ENCODE results near the gene NFAM1. TPM values are rescaled to one million over a fixed set of nuclear protein-coding genes. Genes with fewer than 3 reads are reported as not detected.

The NFAM1 gene
- total RNA-seq, 1 donor from 2014 or later, result 0.72 TPM

DNA sequence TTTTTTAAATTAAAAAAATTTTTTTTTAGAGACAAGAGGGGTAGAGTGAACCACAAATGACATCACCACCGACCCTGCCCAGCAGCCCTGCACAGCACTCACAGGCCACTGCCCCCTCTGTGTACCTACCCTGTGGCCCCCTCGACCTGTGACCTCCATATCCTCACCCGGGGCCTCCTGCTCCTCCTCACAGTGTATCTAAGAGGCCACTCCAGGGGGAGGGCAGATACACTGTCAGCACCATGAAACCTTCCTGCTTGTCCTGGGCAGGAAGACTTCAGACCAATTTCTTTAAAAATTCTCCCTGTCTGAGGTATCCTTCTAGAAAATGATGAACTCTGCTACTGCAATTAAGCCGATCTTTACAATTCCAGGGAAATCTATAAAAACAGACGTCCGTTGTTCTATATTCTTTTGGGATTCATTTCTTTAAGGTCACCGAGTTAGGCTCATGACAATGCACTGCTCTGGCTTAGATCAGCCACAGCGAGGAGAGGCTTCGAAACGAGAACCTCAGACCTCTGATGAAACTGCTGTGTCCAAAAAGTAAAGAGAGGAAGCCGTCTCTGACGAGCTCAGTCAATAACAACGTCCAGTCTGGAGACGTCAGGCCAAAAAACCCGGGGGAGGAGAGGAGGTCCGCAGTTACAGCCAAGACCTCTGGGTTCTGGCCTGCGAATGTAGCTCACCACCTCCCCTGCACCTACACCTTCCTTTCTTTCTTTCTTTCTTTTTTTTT, 17.5 kb downstream of the NFAM1 start:
- DNase-seq, result peak; percentile 43

DNA sequence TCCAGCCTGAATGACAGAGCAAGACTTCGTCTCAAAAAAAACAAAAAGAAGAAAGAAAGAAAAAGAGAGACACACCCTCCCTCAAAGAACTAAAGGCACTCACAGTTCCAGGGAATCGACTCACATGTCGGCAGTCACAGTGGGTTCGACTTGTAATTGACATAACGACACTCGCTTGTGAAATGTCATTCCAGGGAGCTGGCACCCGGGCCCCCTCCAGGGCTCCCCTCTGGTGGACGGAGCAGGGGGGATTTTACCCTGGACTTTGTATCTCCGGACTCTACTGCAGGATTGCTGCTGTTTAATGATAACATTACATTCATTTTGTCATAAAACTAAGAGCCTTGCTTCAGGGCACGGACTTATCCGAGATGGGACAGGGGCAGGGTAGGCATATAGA, 18.2 kb downstream of the NFAM1 start:
- no peak for DNase-seq

DNA sequence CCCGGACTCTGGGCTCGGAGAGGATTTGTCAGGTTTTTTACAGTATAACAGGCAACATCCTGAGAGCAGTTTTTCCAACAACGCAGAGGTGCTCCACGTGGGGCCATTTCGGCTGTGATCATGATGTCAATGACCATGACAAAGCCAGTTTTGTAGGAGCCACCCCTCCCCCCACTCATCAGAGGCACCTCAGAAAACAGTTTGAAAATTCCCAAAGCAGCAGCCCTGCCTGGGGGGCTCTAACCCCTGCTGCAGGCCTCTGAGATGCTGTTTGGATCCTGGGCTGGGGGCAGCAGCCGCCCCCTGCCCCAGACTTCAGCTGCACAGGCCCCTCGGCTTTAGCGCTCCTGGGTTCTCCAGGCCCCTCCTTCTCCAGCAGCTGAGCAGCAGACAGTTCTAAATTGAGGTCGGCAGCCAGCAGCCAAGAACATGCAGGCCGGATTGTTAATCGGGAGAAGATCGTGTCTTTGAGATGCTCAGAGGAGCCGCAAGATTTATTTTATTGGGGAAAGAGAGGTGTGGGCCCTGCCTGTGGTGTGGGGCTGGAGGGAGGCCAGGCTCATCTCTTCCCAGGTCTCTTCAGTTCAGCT, 19.4 kb downstream of the NFAM1 start:
- DNase-seq, result no peak

DNA sequence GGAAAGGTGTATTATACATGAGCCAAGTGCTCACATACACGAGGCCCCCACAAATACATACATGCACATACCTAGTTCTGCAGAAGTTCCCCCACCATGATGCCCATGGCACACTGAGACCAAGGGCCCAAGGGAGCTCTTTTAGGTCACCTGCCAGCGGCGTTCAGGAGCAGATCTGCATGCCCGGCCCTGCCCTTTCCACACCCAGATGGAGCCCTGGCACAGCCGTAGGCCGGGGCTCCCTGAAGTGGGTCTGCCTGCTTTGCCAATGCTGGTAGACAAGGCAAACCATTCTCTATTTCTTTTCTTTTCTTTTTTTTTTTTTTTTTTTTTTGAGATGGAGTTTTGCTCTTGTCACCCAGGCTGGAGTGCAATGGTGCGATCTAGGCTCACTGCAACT, 21.5 kb downstream of the NFAM1 start:
- no peak for DNase-seq

DNA sequence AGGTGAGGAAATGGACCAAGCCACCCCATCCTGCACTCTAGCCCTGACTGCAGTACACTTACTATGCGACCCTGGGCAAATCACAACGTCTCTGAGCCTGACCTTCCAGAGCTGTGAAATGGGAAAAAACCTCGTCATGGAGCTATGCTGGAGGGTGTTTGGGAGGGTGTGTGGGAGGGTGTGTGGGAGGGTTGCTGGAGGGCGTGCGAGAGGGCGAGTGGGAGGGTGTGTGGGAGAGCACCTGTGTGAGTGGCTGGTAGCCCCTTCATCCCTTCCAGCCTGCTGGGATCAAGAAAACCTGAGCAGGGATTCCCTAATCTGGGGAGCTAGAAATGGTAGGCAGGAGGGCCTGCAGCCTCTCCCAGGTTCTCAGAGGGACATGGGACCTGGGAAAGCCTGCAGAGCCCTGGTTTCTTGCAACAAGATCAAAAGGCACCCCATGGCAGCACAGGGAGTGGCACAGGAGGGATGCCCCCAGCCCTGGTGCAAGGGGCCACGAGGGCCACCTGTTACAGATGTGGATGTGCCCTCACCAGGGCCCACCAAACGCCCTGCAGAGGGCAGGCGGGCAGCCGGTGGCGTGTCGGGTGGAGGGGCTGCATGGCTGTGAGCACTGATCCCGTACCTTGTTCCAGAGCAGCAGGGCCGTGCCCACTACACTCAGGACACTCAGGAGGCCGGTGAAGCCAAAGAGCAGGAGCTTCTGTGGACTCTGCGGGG, 23.2 kb downstream of the NFAM1 start:
- DNase-seq, result no peak

DNA sequence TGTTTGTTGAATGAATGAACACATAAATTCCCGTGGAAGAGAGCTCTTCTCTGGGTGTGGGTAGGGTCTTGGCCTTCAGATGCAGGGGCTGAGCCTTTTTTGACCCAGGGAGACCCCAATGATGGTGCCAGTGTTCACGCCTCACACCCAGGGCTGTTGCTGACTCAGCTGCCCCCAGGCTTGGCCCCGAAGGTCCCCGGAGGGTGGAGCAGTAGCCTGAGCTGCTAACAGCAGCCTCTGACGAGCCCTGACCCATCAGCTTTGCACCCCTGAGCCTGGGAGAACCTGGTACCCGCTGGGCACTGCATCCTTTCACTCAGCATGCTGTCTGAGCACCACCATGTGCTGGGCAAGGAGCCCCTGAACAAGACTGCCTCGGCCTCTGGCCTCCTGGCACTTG, 23.9 kb downstream of the NFAM1 start:
- DNase-seq, result no peak

DNA sequence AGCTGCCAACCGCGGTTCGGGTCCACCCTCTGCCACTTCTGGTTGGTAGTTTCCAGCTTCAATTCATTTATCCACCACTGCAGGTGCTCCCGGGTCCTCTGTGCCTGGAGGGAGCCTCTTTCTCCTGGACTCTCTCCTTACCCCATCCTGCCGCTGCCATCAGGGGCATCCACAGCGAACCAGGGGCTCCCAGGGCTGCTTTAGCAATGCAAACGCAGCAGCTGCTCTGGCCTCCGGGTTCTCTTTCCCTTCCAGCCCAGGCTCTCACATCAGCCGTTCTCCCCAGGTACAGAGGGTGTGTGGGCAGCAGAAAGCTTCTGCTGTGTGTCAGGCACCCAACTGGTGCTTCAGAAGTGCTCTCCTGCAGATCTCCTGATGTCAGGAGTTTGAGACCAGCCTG, 27.9 kb downstream of the NFAM1 start:
- no peak for DNase-seq

DNA sequence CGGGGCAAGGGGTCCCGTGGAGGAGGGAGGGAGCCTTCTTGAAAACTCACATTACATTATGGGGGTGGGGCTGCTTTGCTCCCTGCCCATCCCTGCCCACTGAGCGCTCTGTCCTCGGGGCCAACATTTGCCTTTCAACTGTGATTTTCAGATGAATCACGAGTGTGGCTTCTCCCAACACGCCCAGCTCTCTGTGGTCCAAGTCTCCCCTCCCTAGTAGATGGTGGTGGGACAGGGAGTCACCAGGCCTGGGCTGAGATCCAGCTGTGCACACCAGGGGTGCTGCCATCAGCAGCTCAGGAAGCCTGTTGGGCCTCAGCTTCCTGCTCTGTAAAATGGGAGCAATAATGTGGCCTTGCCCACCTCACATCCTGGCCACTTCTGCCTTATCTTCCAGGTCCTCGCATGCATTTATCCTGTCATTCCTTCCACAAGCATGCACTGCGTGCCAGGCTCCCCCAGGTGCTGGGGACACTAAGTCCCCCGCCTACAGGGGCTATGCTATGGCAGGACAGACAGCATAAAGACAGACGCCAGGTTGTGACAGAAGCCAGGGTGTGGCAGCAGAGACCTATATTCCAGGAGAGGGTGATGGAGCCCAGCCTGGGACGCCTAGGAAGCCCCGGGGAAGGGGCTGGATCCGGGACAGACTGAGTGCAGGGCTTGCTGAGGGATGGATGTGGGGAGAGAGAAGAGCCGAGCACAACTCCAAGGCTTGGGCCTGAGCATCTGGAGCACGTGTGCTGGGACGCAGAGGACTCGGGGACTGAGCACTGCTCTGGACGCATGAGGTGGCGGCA, 30.5 kb downstream of the NFAM1 start:
- DNase-seq, result no peak

DNA sequence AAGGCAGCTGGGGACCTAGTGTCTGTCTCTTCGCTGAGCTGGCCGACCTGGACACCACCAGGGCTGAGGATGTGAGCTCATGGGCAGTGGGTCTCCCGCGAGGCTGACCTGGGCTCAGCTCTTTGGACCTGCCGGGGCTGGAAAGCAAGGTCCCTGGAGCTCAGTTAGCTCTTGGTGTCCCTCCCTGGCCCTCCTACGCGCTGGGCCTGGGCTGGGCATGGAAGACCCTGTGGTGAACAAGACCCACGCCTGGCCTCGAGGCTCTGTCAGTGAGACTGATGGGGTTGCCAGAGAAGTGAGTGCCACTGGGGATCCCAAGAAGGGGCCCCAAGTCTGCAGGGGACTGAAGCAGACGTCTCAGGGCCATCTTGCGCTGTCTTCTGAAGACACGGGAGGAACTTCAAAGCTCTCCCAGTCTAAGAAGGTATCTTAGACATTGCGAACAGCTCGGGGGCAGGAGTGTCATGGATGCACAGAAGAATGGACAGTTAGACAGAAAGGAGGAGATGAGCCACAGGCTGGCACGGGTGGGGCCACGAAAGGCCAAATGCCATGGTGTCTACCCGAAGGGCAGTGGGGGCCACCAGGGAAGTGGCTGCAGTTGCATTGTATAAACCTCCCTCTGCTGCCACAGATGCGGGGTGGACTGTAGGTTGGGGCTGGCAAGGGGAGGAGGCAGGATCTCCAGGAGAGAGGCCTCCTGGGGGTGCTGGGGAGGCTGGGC, 31.2 kb downstream of the NFAM1 start:
- DNase-seq, result no peak

DNA sequence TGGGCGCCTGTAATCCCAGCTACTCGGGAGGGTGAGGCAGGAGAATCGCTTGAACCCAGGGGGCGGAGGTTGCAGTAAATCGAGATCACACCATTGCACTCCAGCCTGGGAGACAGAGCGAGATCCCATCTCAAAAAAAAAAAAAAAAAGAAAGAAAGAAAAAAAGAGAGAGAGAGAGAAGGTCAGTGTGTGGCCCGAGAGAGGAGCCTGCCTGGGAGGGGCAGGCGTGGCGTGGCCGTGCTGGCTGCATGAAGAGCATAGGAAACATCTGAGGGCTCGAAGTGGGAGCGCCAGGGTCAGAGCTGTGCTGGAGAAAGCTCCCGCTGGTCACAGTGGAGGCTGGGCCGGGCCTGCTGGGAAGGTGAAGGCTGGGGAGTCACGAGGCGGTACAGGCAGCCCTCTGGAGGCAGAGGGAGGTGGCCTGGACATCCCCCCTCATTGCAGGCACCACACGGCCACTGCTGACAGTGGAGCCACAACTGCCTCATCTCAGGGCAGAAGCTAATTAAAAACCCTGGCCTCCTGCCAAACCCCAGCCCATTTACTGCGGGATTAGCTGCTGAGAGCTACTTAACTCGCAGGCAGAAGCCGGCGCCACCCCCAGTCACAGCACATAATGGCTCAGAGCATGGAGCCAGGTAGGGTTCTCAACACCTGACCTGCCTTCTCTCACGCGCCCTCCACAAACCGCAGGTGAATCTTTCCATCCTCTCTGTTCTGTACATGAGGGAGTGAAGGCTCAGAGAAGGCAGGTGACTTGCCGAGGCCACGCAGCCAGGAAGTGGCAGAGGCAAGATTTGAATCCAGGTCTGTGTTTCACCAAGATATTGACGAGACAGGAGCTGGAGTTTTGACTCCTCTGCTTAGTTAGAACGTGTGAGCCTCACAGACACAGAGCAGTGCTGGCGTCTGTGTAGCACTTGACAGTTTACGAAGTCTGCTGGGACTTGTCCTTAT, 32.6 kb downstream of the NFAM1 start:
- peak; percentile 68 for DNase-seq

DNA sequence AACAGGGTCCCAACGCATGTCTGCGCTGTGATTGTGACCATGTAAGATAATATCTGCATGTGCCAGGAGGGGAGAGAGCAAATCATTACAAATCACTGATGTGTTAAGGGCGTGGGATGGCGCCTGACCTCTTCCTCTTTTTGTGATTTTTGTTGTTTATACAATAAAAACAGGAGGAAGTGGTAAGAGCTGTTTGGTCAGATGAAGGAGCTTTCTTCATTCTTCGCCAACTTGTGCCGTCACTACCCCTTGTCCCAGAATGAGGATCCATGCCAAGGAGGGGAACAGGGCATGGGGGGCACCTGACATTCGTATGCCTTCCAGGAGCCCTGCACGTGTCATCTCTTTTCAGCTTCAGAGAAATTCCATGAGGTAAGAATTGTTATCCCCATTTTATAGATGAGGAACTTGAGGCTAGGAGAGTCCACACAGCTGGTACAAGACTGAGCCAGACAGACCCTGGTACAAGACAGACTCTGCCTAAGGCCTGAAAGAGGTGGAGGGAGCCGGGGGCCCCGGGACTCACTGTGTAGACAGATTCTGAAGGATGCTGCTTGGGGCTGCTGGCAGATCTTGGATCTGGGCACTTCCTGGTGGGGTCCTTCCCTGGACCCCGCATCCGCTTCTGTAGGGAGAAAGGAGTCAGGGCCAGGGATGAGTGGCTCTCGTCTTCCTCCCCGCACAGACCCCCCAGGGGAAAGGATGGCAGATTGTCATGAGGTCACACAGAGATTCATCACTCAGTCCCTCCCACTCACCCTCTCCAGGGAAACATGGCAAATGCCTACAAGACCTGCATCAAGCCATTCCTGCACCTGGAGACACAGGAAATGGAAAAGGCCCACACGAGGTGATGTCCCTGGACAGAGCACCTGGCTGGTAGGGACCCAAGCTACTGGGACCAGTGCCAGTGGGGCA, 34.6 kb downstream of the NFAM1 start:
- DNase-seq, result no peak

DNA sequence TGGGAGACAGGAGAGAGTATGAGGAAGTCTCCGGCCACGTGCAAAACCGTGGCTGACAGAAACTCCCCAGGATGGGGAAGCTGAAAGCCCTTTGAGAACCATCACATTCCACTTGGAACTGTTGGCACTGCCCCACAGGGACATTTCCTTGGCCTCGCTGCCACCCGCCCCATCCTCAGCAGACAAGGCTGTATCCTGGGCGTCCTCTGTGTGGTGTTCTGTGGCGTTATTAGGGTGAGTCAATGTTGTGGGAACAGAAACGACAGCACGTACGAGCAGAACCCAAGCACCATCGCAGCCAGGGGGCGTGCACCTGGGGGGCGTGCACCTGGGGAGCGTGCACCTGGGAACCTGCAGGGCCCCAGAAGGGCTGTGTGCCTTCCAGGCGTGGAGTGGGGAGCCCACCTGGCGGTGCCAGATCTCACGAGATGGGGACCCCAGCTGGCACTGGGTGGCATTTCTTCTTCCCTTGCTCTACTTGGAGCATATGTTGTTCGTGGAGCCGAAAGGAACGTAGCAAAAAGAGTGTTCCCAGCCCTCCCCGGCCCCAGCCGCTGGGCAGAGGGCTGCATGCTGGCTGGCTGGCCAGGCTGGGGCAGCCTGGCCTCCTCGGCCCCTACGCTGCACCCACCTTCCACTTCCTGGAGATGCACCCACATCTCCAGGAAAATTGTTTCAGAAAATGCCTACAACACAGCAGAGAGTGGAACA, 35.4 kb downstream of the NFAM1 start:
- no peak for DNase-seq

DNA sequence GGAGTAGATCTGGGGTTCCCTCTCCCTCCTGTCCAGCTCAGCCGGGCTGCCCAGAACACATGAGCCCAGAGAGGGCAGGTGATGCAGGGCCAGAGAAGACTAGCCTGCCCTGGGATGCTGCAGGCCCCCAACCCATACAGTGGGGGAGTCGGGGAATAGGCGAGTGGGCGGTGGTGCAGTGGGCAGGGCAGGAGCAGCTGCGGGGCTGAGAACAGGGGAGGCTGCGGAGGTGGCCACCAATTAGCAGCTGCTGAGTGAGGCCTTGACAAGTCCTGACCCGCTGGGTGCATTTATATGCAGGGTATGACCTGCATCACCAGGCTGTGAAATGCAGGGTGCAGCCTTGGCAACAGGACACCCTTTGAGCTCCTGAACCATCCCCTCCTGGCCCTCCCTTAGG, 43.1 kb downstream of the NFAM1 start:
- DNase-seq, result no peak

DNA sequence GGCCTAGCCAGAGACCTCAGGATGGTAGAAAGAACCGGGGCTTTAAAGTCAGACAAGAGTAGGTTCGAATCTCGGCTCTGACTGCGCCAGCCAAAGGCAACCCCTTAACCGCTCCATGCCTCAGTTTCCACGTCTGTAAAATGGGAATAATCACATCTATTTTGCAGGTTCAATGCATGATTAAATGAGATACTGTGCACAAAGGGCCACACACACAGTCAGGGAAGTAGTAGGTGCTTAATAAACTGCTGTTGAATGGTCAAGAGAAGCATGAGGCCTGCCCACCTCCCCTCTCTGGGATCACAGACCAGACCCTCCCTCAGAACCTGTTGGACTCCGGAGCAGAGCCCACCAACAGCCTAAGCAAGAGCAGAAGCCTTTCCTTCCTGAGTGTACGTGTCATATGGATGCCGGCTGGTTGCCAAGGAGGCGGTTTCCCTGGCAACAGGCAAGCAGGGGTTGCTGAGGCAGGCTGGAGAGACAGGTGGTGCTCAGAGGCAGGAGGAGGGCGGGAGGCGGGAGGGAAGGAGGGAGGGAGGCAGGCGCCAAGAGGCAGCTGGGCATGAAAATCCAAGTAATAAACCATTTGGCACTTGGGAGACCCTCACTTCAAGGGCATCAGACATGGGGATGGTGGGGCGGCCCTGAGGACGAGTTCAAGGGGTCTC, 43.9 kb downstream of the NFAM1 start:
- peak; percentile 93 for DNase-seq

DNA sequence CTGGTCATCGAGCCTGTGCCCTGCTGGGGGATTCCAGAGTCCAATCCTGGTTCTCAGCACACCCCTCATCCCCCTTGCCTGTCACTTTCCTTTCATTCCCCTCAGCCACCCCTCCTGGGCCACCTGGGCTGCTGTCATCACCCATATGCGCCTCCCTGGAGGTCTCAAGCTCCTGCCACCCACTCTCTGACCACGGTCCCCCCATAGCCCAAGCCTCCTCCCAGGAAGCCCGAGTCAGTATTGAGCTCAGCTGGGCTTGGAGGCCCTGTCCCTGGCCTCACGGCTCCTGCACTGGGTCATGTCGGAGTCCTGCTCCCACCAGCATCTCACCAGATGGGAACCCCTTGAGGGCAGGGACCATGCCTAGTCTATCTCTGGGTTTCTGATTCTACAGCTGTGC, 44.6 kb downstream of the NFAM1 start:
- no peak for DNase-seq

DNA sequence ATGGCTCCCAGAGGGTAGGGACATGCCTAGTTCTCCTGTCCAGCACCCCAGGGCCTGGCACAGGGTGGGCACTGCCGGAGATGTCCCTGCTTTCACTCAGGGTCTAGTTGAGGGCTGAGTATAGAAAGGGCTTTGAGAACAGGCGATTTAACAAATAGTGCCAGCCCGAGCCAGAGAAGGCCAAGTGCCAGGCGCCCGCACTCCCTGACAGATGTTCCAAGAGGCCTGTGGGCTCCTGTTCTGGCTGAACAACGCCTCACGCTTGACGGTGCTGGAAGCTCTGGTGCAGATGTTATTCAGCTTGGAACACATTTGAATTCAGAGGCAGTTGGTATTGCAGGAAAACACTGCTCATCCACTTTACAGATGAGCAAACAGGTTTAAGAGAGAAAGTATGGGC, 46.5 kb downstream of the NFAM1 start:
- DNase-seq, result peak; percentile 82

DNA sequence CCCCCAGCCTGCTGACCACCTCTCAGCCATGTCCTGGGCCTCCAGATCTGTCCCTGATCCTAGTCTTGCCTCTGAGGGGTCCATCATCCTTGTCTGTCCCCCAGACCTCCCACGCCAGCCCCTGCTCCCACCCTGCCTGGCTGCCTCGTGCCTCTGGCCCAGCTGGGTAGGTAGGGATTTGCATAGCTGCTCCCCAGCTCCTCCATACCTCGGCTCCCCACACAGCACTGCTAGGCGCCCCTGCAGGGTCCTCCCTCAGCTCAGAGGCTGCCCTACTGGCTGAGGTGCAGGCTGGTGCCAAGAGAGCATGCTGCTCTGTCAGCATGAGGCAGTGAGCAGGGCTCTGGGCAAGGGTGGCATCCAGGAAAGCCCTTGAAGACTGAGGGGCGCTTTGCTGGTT, 47.7 kb downstream of the NFAM1 start:
- DNase-seq, result no peak

DNA sequence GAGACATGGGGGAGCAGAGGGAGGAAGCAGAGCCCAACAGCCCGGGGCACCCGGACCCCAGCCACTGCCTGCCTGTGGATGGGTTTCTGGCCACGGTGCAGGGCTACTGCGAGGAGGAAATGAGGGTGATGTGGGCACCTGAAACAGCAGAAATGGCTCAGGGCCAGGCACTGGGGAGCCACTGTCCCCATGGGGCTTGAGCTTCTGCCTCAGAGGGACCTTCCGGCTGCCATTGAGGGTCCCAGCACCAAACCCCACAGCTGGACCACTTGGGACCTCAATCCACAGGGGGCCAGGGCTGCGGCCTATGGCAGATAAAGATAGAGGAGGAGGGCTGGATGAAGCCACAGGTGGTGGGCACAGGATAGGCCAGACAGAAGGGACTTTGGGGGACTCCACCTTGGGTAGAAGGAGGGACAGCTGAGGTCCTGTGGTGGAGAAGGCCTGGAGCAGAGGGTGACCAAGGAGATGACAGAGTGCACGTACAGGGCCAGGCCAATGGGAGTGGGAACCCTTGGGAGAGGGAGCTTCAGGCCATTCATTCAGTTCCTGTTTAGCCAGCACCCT, 48.3 kb downstream of the NFAM1 start:
- no peak for DNase-seq

Data from tongue (tissue), 2 donors.